HCT116 (cell line): Measurements from ENCODE around the gene PLCB4. TPM values are rescaled to one million over a fixed set of nuclear protein-coding genes. Genes with fewer than 3 reads are reported as not detected.

Source experiments
- ATAC-seq: fragments of 200-7000 bp; cut with Tn5 transposase; 2 replicates; pipeline ENCODE4 v1.9.1; 2020; ENCODE audit warnings: mild to moderate bottlenecking, moderate library complexity
- BruUV-seq: library from RNA; stranded (reverse); fragments of 400-500 nt; replicated peaks from 2 replicates; lab custom pipeline; 2021; lab: Mats Ljungman, UMichigan
- CTCF ChIA-PET: fragments of 300-600 bp; sonication (Branson Sonifier 250); formaldehyde crosslinking; loops from one replicate; lab custom pipeline; 2021; ENCODE audit warnings: antibody characterized with exemption; lab: Charles Lee
- POLR2A ChIA-PET: fragments of 300-600, 350-600 bp; sonication (Branson Sonifier 250); formaldehyde crosslinking; loops from one replicate; lab custom pipeline; 2021; ENCODE audit warnings: antibody characterized with exemption; lab: Charles Lee
- RAD21 ChIA-PET, 2 experiments: fragments of 300-600 bp; sonication (Branson Sonifier 250); formaldehyde crosslinking; loops; one replicate each; lab custom pipeline; 2023; ENCODE audit warnings: low total read pairs in 2 of 2; ENCODE audit not compliant: uncharacterized antibody in 2 of 2, unreplicated experiment in 2 of 2, low non-redundant PET in 1 of 2; lab: Charles Lee
- DNase-seq: peaks from one replicate; pipeline ENCODE4 v3.0.0-alpha.2; 2010; ENCODE audit warnings: low read depth, low spot score
- H2AFZ ChIP-seq: fragments of 200-600 bp; shearing (Covaris generic), sonication (generic); 2 replicates; pipeline ENCODE4 v1.6.1; 2017; ENCODE audit warnings: low read depth, mixed run types, mixed read lengths, antibody characterized with exemption, low read length; ENCODE audit not compliant: poor library complexity, severe bottlenecking
- H3K27ac ChIP-seq: 2 replicates; pipeline ENCODE4 v1.5.1; 2012; ENCODE audit warnings: low read depth, low read length
- H3K27me3 ChIP-seq: fragments of 200-600 bp; sonication (generic); 2 replicates; pipeline ENCODE4 v1.6.1; 2016; ENCODE audit warnings: mixed run types, low read length, mixed read lengths; ENCODE audit not compliant: insufficient read depth
- H3K36me3 ChIP-seq, 2 experiments: fragments of 200-500 bp in 1 of 2; fragments of 200-600 bp in 1 of 2; sonication (Bioruptor generic) in 1 of 2; sonication (generic) in 1 of 2; 2 replicates each; pipeline versions ENCODE4 v1.5.1 to v1.6.1; 2014 to 2016; ENCODE audit warnings: low read length in 2 of 2, inconsistent platforms in 1 of 2, mixed read lengths in 1 of 2, mixed run types in 1 of 2; ENCODE audit not compliant: insufficient read depth in 2 of 2, control insufficient read depth in 1 of 2
- H3K4me1 ChIP-seq, 2 experiments: fragments of 200-600 bp in 1 of 2; sonication (generic) in 1 of 2; 2 replicates each; pipeline versions ENCODE4 v1.5.1 to v1.6.1; 2012 to 2017; ENCODE audit warnings: low read length in 2 of 2, inconsistent platforms in 1 of 2, mild to moderate bottlenecking in 1 of 2, mixed read lengths in 1 of 2, mixed run types in 1 of 2, moderate library complexity in 1 of 2; ENCODE audit not compliant: insufficient read depth in 2 of 2, control insufficient read depth in 1 of 2
- H3K4me2 ChIP-seq: fragments of 200-600 bp; sonication (generic); 2 replicates; pipeline ENCODE4 v1.6.1; 2017; ENCODE audit warnings: mixed run types, low read length, mixed read lengths
- H3K4me3 ChIP-seq, 2 experiments: fragments of 200-600 bp in 1 of 2; sonication (generic) in 1 of 2; replicated peaks in 1 of 2; 2 replicates each; pipeline ENCODE4 v1.5.1; 2011 to 2016; ENCODE audit warnings: low read length in 2 of 2, control low read depth in 1 of 2, low read depth in 1 of 2, mild to moderate bottlenecking in 1 of 2, mixed read lengths in 1 of 2, mixed run types in 1 of 2
- H3K79me2 ChIP-seq: fragments of 200-600 bp; sonication (generic); 2 replicates; pipeline ENCODE4 v1.6.1; 2017; ENCODE audit warnings: mild to moderate bottlenecking, mixed run types, low read length, moderate library complexity, mixed read lengths; ENCODE audit not compliant: insufficient read depth
- H3K9ac ChIP-seq: fragments of 200-600 bp; sonication (generic); 2 replicates; pipeline ENCODE4 v1.6.1; 2016; ENCODE audit warnings: low read length, mixed read lengths
- H3K9me2 ChIP-seq: fragments of 200-600 bp; sonication (generic), shearing (Covaris generic); 2 replicates; pipeline ENCODE4 v1.6.1; 2017; ENCODE audit warnings: mixed run types, mild to moderate bottlenecking, moderate library complexity; ENCODE audit not compliant: insufficient read depth
- H3K9me3 ChIP-seq, 2 experiments: fragments of 200-500 bp in 1 of 2; fragments of 200-600 bp in 1 of 2; sonication (Bioruptor generic) in 1 of 2; sonication (generic) in 1 of 2; 2 replicates each; pipeline ENCODE4 v1.6.1; 2014 to 2017; ENCODE audit warnings: low read length in 2 of 2, mixed read lengths in 2 of 2, inconsistent platforms in 1 of 2, low read depth in 1 of 2, mild to moderate bottlenecking in 1 of 2, mixed run types in 1 of 2, moderate library complexity in 1 of 2; ENCODE audit not compliant: control insufficient read depth in 1 of 2, insufficient read depth in 1 of 2
- H4K20me1 ChIP-seq: fragments of 200-600 bp; sonication (generic), shearing (Covaris generic); 2 replicates; pipeline ENCODE4 v1.6.1; 2017; ENCODE audit warnings: mixed run types, mild to moderate bottlenecking, moderate library complexity; ENCODE audit not compliant: insufficient read depth
- ELF1 ChIP-seq: IDR thresholded peaks from 2 replicates; pipeline ENCODE4 v1.6.1; 2012; ENCODE audit warnings: low read depth, borderline replicate concordance
- EZH2 ChIP-seq: fragments of 200-600 bp; sonication (generic); IDR thresholded peaks from 2 replicates; pipeline ENCODE4 v1.6.1; 2017; ENCODE audit warnings: antibody characterized with exemption, mixed run types
- FOSL1 ChIP-seq: IDR thresholded peaks from 2 replicates; pipeline ENCODE4 v1.6.1; 2012; ENCODE audit warnings: low read depth
- JUND ChIP-seq: IDR thresholded peaks from 2 replicates; pipeline ENCODE4 v1.6.1; 2012
- POLR2A ChIP-seq: IDR thresholded peaks from 2 replicates; pipeline ENCODE4 v1.7.0; 2011; ENCODE audit warnings: borderline replicate concordance; ENCODE audit not compliant: insufficient read depth, insufficient read length; ENCODE audit errors: extremely low read depth
- POLR2AphosphoS5 ChIP-seq: IDR thresholded peaks from 2 replicates; pipeline ENCODE4 v1.6.1; 2011; ENCODE audit warnings: mild to moderate bottlenecking, low read depth, low read length, moderate library complexity
- RAD21 ChIP-seq: IDR thresholded peaks from 2 replicates; pipeline ENCODE4 v1.6.1; 2012; ENCODE audit warnings: low read depth, mild to moderate bottlenecking
- SP1 ChIP-seq: IDR thresholded peaks from 2 replicates; pipeline ENCODE4 v1.6.1; 2012; ENCODE audit warnings: low read depth
- SRF ChIP-seq: IDR thresholded peaks from 2 replicates; pipeline ENCODE4 v1.6.1; 2012; ENCODE audit warnings: low read depth
- ZFX ChIP-seq: fragments of 450-650 bp; IDR thresholded peaks from 2 replicates; pipeline ENCODE4 v1.6.1; 2017
- ZNF274 ChIP-seq: fragments of 200-500 bp; sonication (Bioruptor generic); IDR thresholded peaks from 2 replicates; pipeline ENCODE4 v1.6.1; 2014; ENCODE audit warnings: mild to moderate bottlenecking, low read depth, low read length, inconsistent platforms
- intact Hi-C: fragments of 100-400 bp; cut with micrococcal nuclease; formaldehyde crosslinking; loops from 2 replicates; pipeline ENCODE4 v1.10.0; 2022
- total RNA-seq: library from RNA; stranded (reverse); gene quantifications from one replicate; pipeline ENCODE4 v1.2.1, GENCODE V29; 2021; ENCODE audit not compliant: unreplicated experiment
- TF ChIP-seq, protein P1 (sequence below): IDR thresholded peaks from 2 replicates; pipeline ENCODE4 v1.6.1; 2012; ENCODE audit warnings: low read depth
- TF ChIP-seq, protein P2 (sequence below): IDR thresholded peaks from 2 replicates; pipeline ENCODE4 v1.6.1; 2011; ENCODE audit warnings: mild to moderate bottlenecking, low read length, moderate library complexity; ENCODE audit not compliant: insufficient replicate concordance; ENCODE audit errors: extremely low read depth
- TF ChIP-seq, protein P3 (sequence below): IDR thresholded peaks from 2 replicates; pipeline ENCODE4 v1.6.1; 2012

The PLCB4 gene
- total RNA-seq, 1 experiment from 2014 or later = 2.5 TPM

DNA sequence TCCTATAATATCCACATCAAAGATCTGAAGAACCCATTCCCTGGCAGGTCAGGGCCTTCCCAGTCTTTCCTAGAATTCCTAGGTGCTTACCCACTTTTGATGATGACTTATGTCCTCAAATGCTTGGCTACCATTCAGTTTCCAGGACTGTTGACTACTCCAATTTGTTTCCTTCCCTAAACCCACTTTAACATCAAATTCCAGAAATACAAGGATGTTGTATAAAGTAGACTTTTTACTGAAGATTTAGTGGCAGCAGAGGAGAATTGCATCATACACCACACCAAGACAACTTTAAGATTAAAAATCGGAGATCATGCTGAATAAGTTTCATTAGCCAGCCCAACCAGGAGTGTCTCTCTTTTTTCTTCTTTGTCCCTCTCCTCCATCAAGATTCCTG lies 242.2 kb downstream of the PLCB4 start:
- CTCF ChIA-PET = no interaction called here
- no TSS peak for BruUV-seq

DNA sequence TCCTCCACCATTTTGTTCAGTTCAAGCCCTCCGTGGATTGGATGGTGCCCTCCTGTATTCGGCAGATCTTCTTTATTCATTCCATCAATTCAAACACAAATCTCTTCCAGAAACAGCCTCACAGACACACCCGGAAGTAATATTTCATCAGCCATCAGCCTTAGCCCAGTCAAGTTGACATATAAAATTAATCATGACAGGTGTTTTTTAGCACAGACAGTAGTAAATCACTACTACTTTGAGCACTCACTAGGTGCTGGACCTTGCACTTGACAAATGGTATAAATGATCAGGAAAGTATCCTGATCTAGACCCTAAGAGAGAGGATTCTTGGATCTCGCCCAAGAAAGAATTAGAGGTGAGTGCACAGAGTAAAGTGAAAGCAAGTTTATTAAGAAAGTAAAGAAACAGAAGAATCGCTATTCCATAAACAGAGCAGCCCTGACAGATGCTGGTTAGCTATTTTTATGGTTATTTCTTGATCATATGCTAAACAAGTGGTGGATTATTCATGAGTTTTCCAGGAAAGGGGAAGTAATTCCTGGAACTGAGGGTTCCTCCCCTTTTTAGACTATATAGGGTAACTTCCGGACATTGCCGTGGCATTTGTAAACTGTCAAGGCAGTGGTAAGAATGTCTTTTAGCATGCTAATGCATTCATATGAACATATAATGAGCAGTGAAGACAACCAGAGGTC lies 250.9 kb downstream of the PLCB4 start:
- Histone ChIP-seq H2AFZ (no peak overlapping the region), H3K4me2 (no peak overlapping the region), H3K27ac (no peak overlapping the region), H3K27me3 (no peaks in the 10 kb centered on the region), H4K20me1 (no peaks in the 10 kb centered on the region), H3K79me2 (no peaks in the 10 kb centered on the region), H3K4me1 (no peaks in the 10 kb centered on the region), H3K9me3 (no peaks in the 10 kb centered on the region), H3K36me3 (no peaks in the 10 kb centered on the region), H3K4me3 (no peak overlapping the region), H3K9ac (no peak overlapping the region), H3K9me2 (no peaks in the 10 kb centered on the region)
- intact Hi-C loops = no loop called here
- BruUV-seq = no TSS peak
- ChIA-PET POLR2A (no interaction called here), RAD21 (no interaction called here), CTCF (no interaction called here)
- DNase-seq = no peak
- no peak for TF ChIP-seq SP1
- no peak for TF ChIP-seq JUND
- no peak for TF ChIP-seq RAD21
- TF ChIP-seq ELF1 = no peak
- TF ChIP-seq FOSL1 = no peak
- no peak for TF ChIP-seq ZFX
- TF ChIP-seq POLR2A = no peak
- TF ChIP-seq, protein P1, sequence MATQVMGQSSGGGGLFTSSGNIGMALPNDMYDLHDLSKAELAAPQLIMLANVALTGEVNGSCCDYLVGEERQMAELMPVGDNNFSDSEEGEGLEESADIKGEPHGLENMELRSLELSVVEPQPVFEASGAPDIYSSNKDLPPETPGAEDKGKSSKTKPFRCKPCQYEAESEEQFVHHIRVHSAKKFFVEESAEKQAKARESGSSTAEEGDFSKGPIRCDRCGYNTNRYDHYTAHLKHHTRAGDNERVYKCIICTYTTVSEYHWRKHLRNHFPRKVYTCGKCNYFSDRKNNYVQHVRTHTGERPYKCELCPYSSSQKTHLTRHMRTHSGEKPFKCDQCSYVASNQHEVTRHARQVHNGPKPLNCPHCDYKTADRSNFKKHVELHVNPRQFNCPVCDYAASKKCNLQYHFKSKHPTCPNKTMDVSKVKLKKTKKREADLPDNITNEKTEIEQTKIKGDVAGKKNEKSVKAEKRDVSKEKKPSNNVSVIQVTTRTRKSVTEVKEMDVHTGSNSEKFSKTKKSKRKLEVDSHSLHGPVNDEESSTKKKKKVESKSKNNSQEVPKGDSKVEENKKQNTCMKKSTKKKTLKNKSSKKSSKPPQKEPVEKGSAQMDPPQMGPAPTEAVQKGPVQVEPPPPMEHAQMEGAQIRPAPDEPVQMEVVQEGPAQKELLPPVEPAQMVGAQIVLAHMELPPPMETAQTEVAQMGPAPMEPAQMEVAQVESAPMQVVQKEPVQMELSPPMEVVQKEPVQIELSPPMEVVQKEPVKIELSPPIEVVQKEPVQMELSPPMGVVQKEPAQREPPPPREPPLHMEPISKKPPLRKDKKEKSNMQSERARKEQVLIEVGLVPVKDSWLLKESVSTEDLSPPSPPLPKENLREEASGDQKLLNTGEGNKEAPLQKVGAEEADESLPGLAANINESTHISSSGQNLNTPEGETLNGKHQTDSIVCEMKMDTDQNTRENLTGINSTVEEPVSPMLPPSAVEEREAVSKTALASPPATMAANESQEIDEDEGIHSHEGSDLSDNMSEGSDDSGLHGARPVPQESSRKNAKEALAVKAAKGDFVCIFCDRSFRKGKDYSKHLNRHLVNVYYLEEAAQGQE = no peak
- TF ChIP-seq SRF = no peak
- TF ChIP-seq, protein P2, sequence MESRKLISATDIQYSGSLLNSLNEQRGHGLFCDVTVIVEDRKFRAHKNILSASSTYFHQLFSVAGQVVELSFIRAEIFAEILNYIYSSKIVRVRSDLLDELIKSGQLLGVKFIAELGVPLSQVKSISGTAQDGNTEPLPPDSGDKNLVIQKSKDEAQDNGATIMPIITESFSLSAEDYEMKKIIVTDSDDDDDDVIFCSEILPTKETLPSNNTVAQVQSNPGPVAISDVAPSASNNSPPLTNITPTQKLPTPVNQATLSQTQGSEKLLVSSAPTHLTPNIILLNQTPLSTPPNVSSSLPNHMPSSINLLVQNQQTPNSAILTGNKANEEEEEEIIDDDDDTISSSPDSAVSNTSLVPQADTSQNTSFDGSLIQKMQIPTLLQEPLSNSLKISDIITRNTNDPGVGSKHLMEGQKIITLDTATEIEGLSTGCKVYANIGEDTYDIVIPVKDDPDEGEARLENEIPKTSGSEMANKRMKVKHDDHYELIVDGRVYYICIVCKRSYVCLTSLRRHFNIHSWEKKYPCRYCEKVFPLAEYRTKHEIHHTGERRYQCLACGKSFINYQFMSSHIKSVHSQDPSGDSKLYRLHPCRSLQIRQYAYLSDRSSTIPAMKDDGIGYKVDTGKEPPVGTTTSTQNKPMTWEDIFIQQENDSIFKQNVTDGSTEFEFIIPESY = no peak
- no peak for TF ChIP-seq EZH2
- no peak for TF ChIP-seq ZNF274
- TF ChIP-seq, protein P3, sequence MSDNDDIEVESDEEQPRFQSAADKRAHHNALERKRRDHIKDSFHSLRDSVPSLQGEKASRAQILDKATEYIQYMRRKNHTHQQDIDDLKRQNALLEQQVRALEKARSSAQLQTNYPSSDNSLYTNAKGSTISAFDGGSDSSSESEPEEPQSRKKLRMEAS = no peak
- TF ChIP-seq POLR2AphosphoS5 = no peak
- ATAC-seq = no peak

More for the DNA sequence above, 242.2 kb downstream of the PLCB4 start:
- no peaks in the 10 kb centered on the region for H3K36me3 ChIP-seq
- no peak overlapping the region for H2AFZ ChIP-seq
- no peaks in the 10 kb centered on the region for H4K20me1 ChIP-seq
- ChIA-PET POLR2A (no interaction called here), RAD21 (no interaction called here)
- no peaks in the 10 kb centered on the region for H3K27me3 ChIP-seq
- no peak overlapping the region for H3K9ac ChIP-seq
- peaks cover 11 to 18% of the 10 kb centered on the region in 2 experiments for H3K4me1 ChIP-seq
- ATAC-seq = no peak
- intact Hi-C loops = no loop called here
- no peak for TF ChIP-seq POLR2A
- H3K27ac ChIP-seq = no peak overlapping the region
- H3K4me3 ChIP-seq = no peak overlapping the region
- no peaks in the 10 kb centered on the region for H3K9me3 ChIP-seq
- peak overlapping the region; percentile 38; the same call in 1 of the 2 replicates for H3K4me2 ChIP-seq
- H3K79me2 ChIP-seq = no peaks in the 10 kb centered on the region
- no peak for DNase-seq
- H3K9me2 ChIP-seq = no peaks in the 10 kb centered on the region
